Chondrocyte (in vitro differentiated cells): ENCODE data around the gene MYO16. TPM values are rescaled to one million over a fixed set of nuclear protein-coding genes. Genes with fewer than 3 reads are reported as not detected.
A peak's percentile ranks its signal among the peaks of the same experiment; 100 is the strongest.

Source experiments
- DNase-seq: peaks from one replicate; pipeline ENCODE4 v3.0.0; 2021; ENCODE audit warnings: mixed read lengths, low spot score
- H3K27ac Mint-ChIP-seq: one replicate; pipeline ENCODE4 v1.8.0; 2021; ENCODE audit warnings: mild to moderate bottlenecking, moderate library complexity, mixed read lengths; ENCODE audit not compliant: unreplicated experiment
- H3K27me3 Mint-ChIP-seq: 2 replicates; pipeline ENCODE4 v1.8.0; 2021; ENCODE audit warnings: low read depth, mixed read lengths
- H3K36me3 Mint-ChIP-seq: 2 replicates; pipeline ENCODE4 v1.8.0; 2021; ENCODE audit warnings: low read depth, mixed read lengths
- H3K4me1 Mint-ChIP-seq: 2 replicates; pipeline ENCODE4 v1.8.0; 2021; ENCODE audit warnings: low read depth, mild to moderate bottlenecking, mixed read lengths
- H3K4me3 Mint-ChIP-seq: one replicate; pipeline ENCODE4 v1.8.0; 2021; ENCODE audit warnings: mild to moderate bottlenecking, moderate library complexity, mixed read lengths; ENCODE audit not compliant: unreplicated experiment
- H3K9me3 Mint-ChIP-seq: 2 replicates; pipeline ENCODE4 v1.8.0; 2021; ENCODE audit warnings: low read depth, mixed read lengths
- total RNA-seq: library from RNA; stranded (reverse); gene quantifications from 3 replicates; pipeline ENCODE4 v1.2.1, GENCODE V29; 2021
- TF ChIP-seq, protein P1 (sequence below): fragments of 200-600 bp; sonication (generic); IDR thresholded peaks from 2 replicates; pipeline ENCODE4 v1.5.0; 2021; ENCODE audit warnings: antibody characterized with exemption, mild to moderate bottlenecking, moderate library complexity

Gene MYO16
- total RNA-seq, 1 donor from 2014 or later: 0.12 TPM

DNA sequence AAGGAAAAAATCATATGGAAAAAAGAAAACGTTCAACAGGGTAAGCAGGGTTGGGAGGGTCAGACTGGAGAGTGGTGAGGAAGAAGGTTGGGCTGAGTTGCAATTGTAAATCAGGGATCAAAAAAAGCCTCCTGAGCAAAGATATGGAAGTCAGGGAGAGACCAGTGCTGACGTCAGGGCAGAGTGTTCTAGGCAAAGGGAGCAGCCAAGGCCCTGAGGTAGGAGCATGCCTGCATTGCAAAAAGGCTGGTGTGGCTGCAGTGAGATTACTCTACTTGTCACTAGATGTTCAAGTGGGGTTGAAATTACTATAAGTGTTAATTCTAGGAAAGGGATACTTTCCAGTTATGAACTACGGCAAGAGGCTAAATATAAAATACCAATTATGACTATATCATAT, 562.0 kb downstream of the MYO16 start:
- Mint-ChIP-seq H3K9me3 (peaks cover 3% of the 10 kb centered on the region), H3K4me1 (peaks cover 23% of the 10 kb centered on the region), H3K27ac (no peak overlapping the region), H3K36me3 (no peaks in the 10 kb centered on the region), H3K4me3 (no peak overlapping the region), H3K27me3 (no peaks in the 10 kb centered on the region)
- TF ChIP-seq, protein P1, sequence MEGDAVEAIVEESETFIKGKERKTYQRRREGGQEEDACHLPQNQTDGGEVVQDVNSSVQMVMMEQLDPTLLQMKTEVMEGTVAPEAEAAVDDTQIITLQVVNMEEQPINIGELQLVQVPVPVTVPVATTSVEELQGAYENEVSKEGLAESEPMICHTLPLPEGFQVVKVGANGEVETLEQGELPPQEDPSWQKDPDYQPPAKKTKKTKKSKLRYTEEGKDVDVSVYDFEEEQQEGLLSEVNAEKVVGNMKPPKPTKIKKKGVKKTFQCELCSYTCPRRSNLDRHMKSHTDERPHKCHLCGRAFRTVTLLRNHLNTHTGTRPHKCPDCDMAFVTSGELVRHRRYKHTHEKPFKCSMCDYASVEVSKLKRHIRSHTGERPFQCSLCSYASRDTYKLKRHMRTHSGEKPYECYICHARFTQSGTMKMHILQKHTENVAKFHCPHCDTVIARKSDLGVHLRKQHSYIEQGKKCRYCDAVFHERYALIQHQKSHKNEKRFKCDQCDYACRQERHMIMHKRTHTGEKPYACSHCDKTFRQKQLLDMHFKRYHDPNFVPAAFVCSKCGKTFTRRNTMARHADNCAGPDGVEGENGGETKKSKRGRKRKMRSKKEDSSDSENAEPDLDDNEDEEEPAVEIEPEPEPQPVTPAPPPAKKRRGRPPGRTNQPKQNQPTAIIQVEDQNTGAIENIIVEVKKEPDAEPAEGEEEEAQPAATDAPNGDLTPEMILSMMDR: no peak
- no peak for DNase-seq

DNA sequence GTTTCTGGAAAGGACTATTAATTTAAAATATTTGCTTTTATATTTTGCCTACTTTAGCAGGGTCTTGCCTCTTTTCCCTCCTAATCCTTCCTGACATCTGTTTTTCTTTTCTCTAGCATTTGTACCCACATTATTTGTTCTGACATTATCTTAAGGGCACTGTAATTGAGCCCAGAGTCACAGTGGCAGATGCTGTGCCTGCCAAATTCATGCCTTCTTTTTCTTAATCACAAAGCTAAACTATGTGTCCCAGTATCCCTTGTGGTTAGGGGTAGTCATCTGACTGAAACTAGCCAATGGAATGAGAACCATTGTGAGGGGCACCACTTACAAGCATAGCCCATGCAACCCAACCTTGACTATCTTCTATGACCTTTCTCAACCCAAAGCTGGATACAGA, 562.9 kb downstream of the MYO16 start:
- Mint-ChIP-seq H3K4me1 (peaks cover 18% of the 10 kb centered on the region), H3K4me3 (no peak overlapping the region), H3K36me3 (no peaks in the 10 kb centered on the region), H3K27ac (no peak overlapping the region), H3K27me3 (no peaks in the 10 kb centered on the region), H3K9me3 (peaks cover 3% of the 10 kb centered on the region)
- TF ChIP-seq, protein P1: no peak
- no peak for DNase-seq

DNA sequence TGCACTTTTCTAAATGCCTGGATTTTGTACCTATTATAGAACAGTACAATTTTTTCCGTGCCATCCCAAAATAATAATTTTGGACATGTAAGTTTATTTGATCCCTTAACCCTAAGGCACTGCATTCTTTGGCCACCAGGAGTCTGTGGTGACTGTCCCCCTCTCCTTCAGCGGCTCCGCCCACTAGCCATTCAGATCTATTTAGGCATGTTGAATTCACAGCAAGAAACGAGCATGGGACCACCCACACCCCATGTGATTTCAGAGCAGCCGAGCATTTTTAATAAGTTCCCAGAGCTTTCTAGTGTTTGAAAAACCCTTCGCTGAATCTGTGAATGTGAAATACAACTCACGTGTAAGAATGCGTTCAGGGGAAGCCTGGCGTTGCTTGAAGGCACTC, 567.5 kb downstream of the MYO16 start:
- H3K27ac Mint-ChIP-seq: no peak overlapping the region
- no peak overlapping the region for H3K4me3 Mint-ChIP-seq
- no peaks in the 10 kb centered on the region for H3K27me3 Mint-ChIP-seq

DNA sequence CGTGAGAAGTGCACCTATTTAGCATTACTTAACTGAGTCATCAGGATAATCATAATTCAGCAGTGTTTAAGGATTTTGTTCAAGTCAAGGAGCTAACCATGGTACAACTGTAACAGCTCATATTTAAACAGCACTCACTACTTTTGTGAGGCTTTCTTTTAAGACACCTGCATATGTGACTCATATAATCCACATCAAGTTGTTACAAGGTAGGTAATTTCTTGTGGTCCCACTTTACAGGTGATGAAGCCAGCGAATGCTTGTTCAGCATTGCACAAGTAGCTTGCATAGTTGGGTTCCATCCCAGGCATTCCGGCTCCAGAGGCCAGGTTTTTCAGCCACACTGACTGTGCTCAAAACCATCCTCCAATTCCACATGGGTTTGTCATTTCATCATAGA, 569.2 kb downstream of the MYO16 start:
- DNase-seq: no peak
- H3K9me3 Mint-ChIP-seq: no peaks in the 10 kb centered on the region

More for the DNA sequence above, 567.5 kb downstream of the MYO16 start:
- peaks cover 15% of the 10 kb centered on the region for H3K4me1 Mint-ChIP-seq
- H3K9me3 Mint-ChIP-seq: no peaks in the 10 kb centered on the region
- no peak for DNase-seq
- TF ChIP-seq, protein P1: peak; percentile 45
- no peaks in the 10 kb centered on the region for H3K36me3 Mint-ChIP-seq

DNA sequence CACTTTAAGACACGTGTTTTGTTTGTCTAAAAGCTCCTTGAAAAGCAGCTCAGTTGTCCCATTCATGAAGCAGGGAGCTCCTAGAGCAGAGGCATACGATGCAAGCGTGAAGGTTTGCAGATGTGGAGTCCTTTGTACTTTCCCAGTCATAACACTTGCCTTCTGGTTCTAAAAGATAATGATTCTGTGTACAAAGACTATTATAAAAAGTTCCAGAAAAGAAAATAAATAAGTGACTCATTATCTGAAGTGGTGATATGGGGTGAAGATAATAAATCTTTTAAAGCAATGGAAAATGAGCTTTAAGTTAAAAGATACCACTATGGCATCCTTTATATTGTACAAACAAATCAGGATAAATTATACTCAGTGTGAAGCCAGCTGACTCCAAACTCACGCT, 569.9 kb downstream of the MYO16 start:
- H3K36me3 Mint-ChIP-seq: no peaks in the 10 kb centered on the region
- no peak for DNase-seq
- no peaks in the 10 kb centered on the region for H3K27me3 Mint-ChIP-seq
- TF ChIP-seq, protein P1: no peak
- no peaks in the 10 kb centered on the region for H3K9me3 Mint-ChIP-seq
- H3K27ac Mint-ChIP-seq: no peak overlapping the region
- peaks cover 25% of the 10 kb centered on the region for H3K4me1 Mint-ChIP-seq
- H3K4me3 Mint-ChIP-seq: no peak overlapping the region

More for the DNA sequence above, 569.2 kb downstream of the MYO16 start:
- TF ChIP-seq, protein P1: no peak
- no peaks in the 10 kb centered on the region for H3K27me3 Mint-ChIP-seq
- no peaks in the 10 kb centered on the region for H3K36me3 Mint-ChIP-seq
- H3K4me1 Mint-ChIP-seq: peaks cover 19% of the 10 kb centered on the region
- H3K4me3 Mint-ChIP-seq: no peak overlapping the region
- no peak overlapping the region for H3K27ac Mint-ChIP-seq
